HUDEP-2 (cell line): ENCODE data around the gene SNAI3.

Experiments used
- DNase-seq, 76 experiments: peaks; one replicate each; lab custom pipeline; 2025; ENCODE audit not compliant: unreplicated experiment in 76 of 76; lab: John Stamatoyannopoulos, UW

Gene SNAI3

GRCh38 chr16:88653596-88654362, 32.5 kb downstream of the SNAI3 start:
- no peak for DNase-seq

- DNase-seq = no peak
These were observed 33.2 kb downstream of the SNAI3 start for GRCh38 chr16:88653101-88653500.

GRCh38 chr16:88652762-88653063, 33.6 kb downstream of the SNAI3 start:
- DNase-seq = no peak

GRCh38 chr16:88651989-88652761, 34.1 kb downstream of the SNAI3 start:
- DNase-seq = no peak

- DNase-seq = peak in 4 of 76 experiments; percentile 11 to 29 (median 18)
These were observed 34.9 kb downstream of the SNAI3 start for GRCh38 chr16:88651276-88651988.

GRCh38 chr16:88650749-88651275, 35.5 kb downstream of the SNAI3 start, which contains the start of gene CYBA:
Gene CYBA, minus strand, starts transcription at chr16:88651053. Its CDS starts 40 bp downstream, at chr16:88651013.
- peak in 65 of 76 experiments; percentile 7 to 85 (median 61) for DNase-seq

GRCh38 chr16:88649924-88650748, 36.2 kb downstream of the SNAI3 start:
- DNase-seq = no peak

GRCh38 chr16:88649195-88649923, 36.9 kb downstream of the SNAI3 start:
- no peak for DNase-seq

GRCh38 chr16:88647178-88648070, 38.9 kb downstream of the SNAI3 start:
- DNase-seq = no peak

- DNase-seq = no peak
These were observed 39.8 kb downstream of the SNAI3 start for GRCh38 chr16:88646345-88647034.

- DNase-seq = no peak
These were observed 40.4 kb downstream of the SNAI3 start for GRCh38 chr16:88645941-88646340.

GRCh38 chr16:88645455-88645854, 40.9 kb downstream of the SNAI3 start:
- DNase-seq = no peak

- no peak for DNase-seq
These were observed 42.7 kb downstream of the SNAI3 start for GRCh38 chr16:88643644-88643932.

GRCh38 chr16:88642881-88643643, 43.2 kb downstream of the SNAI3 start:
- no peak for DNase-seq

GRCh38 chr16:88640498-88641247, 45.6 kb downstream of the SNAI3 start:
- no peak for DNase-seq

GRCh38 chr16:88640039-88640495, 46.2 kb downstream of the SNAI3 start:
- DNase-seq = no peak
